Measurements from ENCODE around the gene CCNY. TPM values are rescaled to one million over a fixed set of nuclear protein-coding genes. Genes with fewer than 3 reads are reported as not detected.

Gene CCNY
- total and polyA plus RNA-seq, 2 of the 4 experiments (the other 2 are of a cell fraction): 38.0 to 131 TPM

GRCh38 chr10:35308809-35309208, 27.5 kb upstream of the CCNY start:
- DNase-seq: no peak
- Histone ChIP-seq H2BK5ac (ENCODE audit: low read depth, low read length, poor library complexity, severe bottlenecking) (no peak overlapping the region), H4K5ac (ENCODE audit: low read depth, low read length) (no peak overlapping the region), H4K91ac (ENCODE audit: insufficient read depth, low read depth, low read length) (no peak overlapping the region), H3K18ac (ENCODE audit: low read depth, low read length) (no peak overlapping the region), H3K4me1 (ENCODE audit: control insufficient read depth, insufficient read depth, low read length) (no peaks in the 10 kb centered on the region), H3K9me3 (ENCODE audit: control insufficient read depth, insufficient read depth, low read length) (no peaks in the 10 kb centered on the region), H2AK9ac (replicated peaks; ENCODE audit: low read depth, low read length, poor library complexity) (no peak overlapping the region), H3K14ac (replicated peaks; ENCODE audit: low read depth, low read length) (no peak overlapping the region), H4K20me1 (ENCODE audit: insufficient read depth, low read length) (no peaks in the 10 kb centered on the region), H3K27me3 (ENCODE audit: control insufficient read depth, insufficient read depth, low read length) (no peaks in the 10 kb centered on the region), H2BK120ac (ENCODE audit: low read depth, low read length) (no peak overlapping the region), H2BK20ac (ENCODE audit: low read depth, low read length) (no peak overlapping the region), H3K23ac (ENCODE audit: low read depth, low read length) (peak overlapping the region; percentile 65; the same call in 1 of the 2 replicates), H2AFZ (replicated peaks; ENCODE audit: low read length, poor library complexity) (peak overlapping the region; percentile 16), H3K9ac (ENCODE audit: low read depth, low read length) (no peak overlapping the region), H3K79me1 (ENCODE audit: low read depth in 1 of 2, low read length in 2 of 2) (no peaks in the 10 kb centered on the region), H2BK15ac (ENCODE audit: low read depth, low read length) (no peak overlapping the region), H4K8ac (ENCODE audit: low read depth in 2 of 2, low read length in 2 of 2) (no peak overlapping the region), H3K4me3 (ENCODE audit: insufficient read depth, low read depth, low read length) (no peak overlapping the region), H3K4ac (ENCODE audit: low read depth, low read length) (no peak overlapping the region), H2AK5ac (ENCODE audit: low read depth, low read length) (no peak overlapping the region), H3K56ac (ENCODE audit: extremely low read depth, insufficient read depth, low read length) (no peak overlapping the region), H3K27ac (ENCODE audit: insufficient read depth, low read length) (no peak overlapping the region), H3K36me3 (ENCODE audit: control insufficient read depth, insufficient read depth, low read length) (0 out of 2 replicates have a peak, but pooled peaks cover 2% of the 10 kb centered on the region), H3K9me1 (ENCODE audit: insufficient read depth, low read length) (no peaks in the 10 kb centered on the region; the same call in 1 of the 2 replicates), H3K4me2 (ENCODE audit: low read depth, low read length) (no peak overlapping the region)
- TF ChIP-seq POLR2A (IDR thresholded peaks at IDR 0.05; ENCODE audit: low read depth, low read length) (no peak), MAZ (IDR thresholded peaks at IDR 0.05; ENCODE audit: borderline replicate concordance, low read depth, low read length) (no peak), MXI1 (IDR thresholded peaks at IDR 0.05; ENCODE audit: borderline replicate concordance, low read depth, low read length) (no peak), USF2 (IDR thresholded peaks at IDR 0.05; ENCODE audit: low read depth, low read length) (no peak), CEBPB (IDR thresholded peaks at IDR 0.05; ENCODE audit: low read depth, low read length) (no peak), BHLHE40 (IDR thresholded peaks at IDR 0.05; ENCODE audit: low read depth, low read length) (no peak), CHD1 (IDR thresholded peaks at IDR 0.05; ENCODE audit: low read depth, low read length) (no peak), SMC3 (IDR thresholded peaks at IDR 0.05; ENCODE audit: low read depth, low read length) (no peak), CTCF (conservative IDR thresholded peaks at IDR 0.05; ENCODE audit: low read depth, low read length) (no peak), NFE2L2 (IDR thresholded peaks at IDR 0.05; ENCODE audit: low read depth, low read length) (no peak), RCOR1 (IDR thresholded peaks at IDR 0.05; ENCODE audit: insufficient replicate concordance, low read length) (no peak), RAD21 (IDR thresholded peaks at IDR 0.05; ENCODE audit: low read length) (no peak), ELK1 (IDR thresholded peaks at IDR 0.05; ENCODE audit: borderline replicate concordance, low read depth, low read length) (no peak), FOS (IDR thresholded peaks at IDR 0.05; ENCODE audit: low read depth, low read length) (no peak)
- POLR2A ChIA-PET (ENCODE audit: unreplicated experiment): no interaction called here
- dilution Hi-C loops (cut with HindIII; ENCODE audit: low sequenced_read_pairs, unreplicated experiment) (no loop called here), intact Hi-C loops (cut with micrococcal nuclease) (no loop called here), in situ Hi-C loops (cut with MboI; ENCODE audit: low sequenced_read_pairs) (no loop called here)
- ATAC-seq (ENCODE audit: low read depth): no peak; the same call in 1 of the 2 replicates
- CTCF ChIA-PET: no interaction called here
- WGBS, 2 experiments (ENCODE audit: extremely low coverage in 2 of 2, insufficient read length in 1 of 2): 60% methylated on average over 1 of the region's 2 CpGs; no CpG with 5 or more reads in 1 of the 2 experiments
- BruUV-seq (replicated peaks): no TSS peak
